Astrocyte (in vitro differentiated cells and primary cell): ENCODE data around the gene ATP9A. TPM values are rescaled to one million over a fixed set of nuclear protein-coding genes. Genes with fewer than 3 reads are reported as not detected.

ENCODE experiments used
- DNase-seq: peaks from one replicate; pipeline ENCODE4 v3.0.0-alpha.2; 2010; ENCODE audit warnings: low read depth
- FAIRE-seq: peaks from 2 replicates; lab custom pipeline; 2011; peaks lifted over from hg19 to GRCh38; lab: Jason Lieb, UNC
- H2AFZ ChIP-seq: 2 replicates; pipeline ENCODE4 v1.6.0; 2012; ENCODE audit warnings: low read depth, low read length, inconsistent platforms
- H3K27ac ChIP-seq: 2 replicates; pipeline ENCODE4 v1.5.1; 2011; ENCODE audit warnings: low read depth, low read length, inconsistent platforms
- H3K27me3 ChIP-seq: 2 replicates; pipeline ENCODE4 v1.6.0; 2011; ENCODE audit warnings: low read length, inconsistent platforms; ENCODE audit not compliant: insufficient read depth
- H3K36me3 ChIP-seq: 2 replicates; pipeline ENCODE4 v1.5.1; 2011; ENCODE audit warnings: low read length, inconsistent platforms; ENCODE audit not compliant: insufficient read depth
- H3K4me1 ChIP-seq: 2 replicates; pipeline ENCODE4 v1.5.1; 2011; ENCODE audit warnings: low read length, inconsistent platforms; ENCODE audit not compliant: insufficient read depth
- H3K4me2 ChIP-seq: 2 replicates; pipeline ENCODE4 v1.6.0; 2012; ENCODE audit warnings: low read length, inconsistent platforms
- H3K4me3 ChIP-seq: 2 replicates; pipeline ENCODE4 v1.5.1; 2011; ENCODE audit warnings: low read depth, mild to moderate bottlenecking, low read length, inconsistent platforms; ENCODE audit not compliant: insufficient read depth
- H3K79me2 ChIP-seq: 2 replicates; pipeline ENCODE4 v1.6.0; 2012; ENCODE audit warnings: mild to moderate bottlenecking, low read length, inconsistent platforms; ENCODE audit not compliant: insufficient read depth
- H3K9ac ChIP-seq: 2 replicates; pipeline ENCODE4 v1.6.0; 2012; ENCODE audit warnings: mild to moderate bottlenecking, low read length, inconsistent platforms
- H3K9me3 ChIP-seq: 2 replicates; pipeline ENCODE4 v1.5.1; 2012; ENCODE audit warnings: low read depth, mild to moderate bottlenecking, low read length, inconsistent platforms; ENCODE audit not compliant: insufficient read depth
- H4K20me1 ChIP-seq: 2 replicates; pipeline ENCODE4 v1.6.0; 2012; ENCODE audit warnings: low read length, inconsistent platforms; ENCODE audit not compliant: insufficient read depth
- H3K27ac Mint-ChIP-seq: one replicate; pipeline ENCODE4 v1.8.0; 2021; ENCODE audit warnings: mild to moderate bottlenecking, mixed read lengths; ENCODE audit not compliant: unreplicated experiment
- H3K27me3 Mint-ChIP-seq: one replicate; pipeline ENCODE4 v1.8.0; 2021; ENCODE audit warnings: low read depth, mixed read lengths; ENCODE audit not compliant: unreplicated experiment
- H3K36me3 Mint-ChIP-seq: one replicate; pipeline ENCODE4 v1.8.0; 2021; ENCODE audit warnings: low read depth, mixed read lengths; ENCODE audit not compliant: unreplicated experiment
- H3K4me1 Mint-ChIP-seq: one replicate; pipeline ENCODE4 v1.8.0; 2021; ENCODE audit warnings: low read depth, mixed read lengths; ENCODE audit not compliant: unreplicated experiment
- H3K4me3 Mint-ChIP-seq: one replicate; pipeline ENCODE4 v1.8.0; 2021; ENCODE audit warnings: mild to moderate bottlenecking, moderate library complexity, mixed read lengths; ENCODE audit not compliant: unreplicated experiment
- H3K9me3 Mint-ChIP-seq: one replicate; pipeline ENCODE4 v1.8.0; 2021; ENCODE audit warnings: mild to moderate bottlenecking, mixed read lengths; ENCODE audit not compliant: unreplicated experiment
- CTCF ChIP-seq: IDR thresholded peaks from 2 replicates; pipeline ENCODE4 v1.5.1; 2011; ENCODE audit warnings: low read depth, mild to moderate bottlenecking, inconsistent platforms, low read length, moderate library complexity; ENCODE audit not compliant: insufficient read depth
- EZH2 ChIP-seq: IDR thresholded peaks from 2 replicates; pipeline ENCODE4 v1.6.1; 2012; ENCODE audit warnings: mild to moderate bottlenecking, low read length, inconsistent platforms; ENCODE audit not compliant: insufficient read depth
- total RNA-seq: library from RNA; stranded (reverse); gene quantifications from 2 replicates; pipeline ENCODE4 v1.2.1, GENCODE V29; 2021

Gene ATP9A
- total RNA-seq, 1 donor from 2014 or later: 12.9 TPM

- Histone ChIP-seq H3K9me3 (no peaks in the 10 kb centered on the region), H3K27me3 (no peaks in the 10 kb centered on the region), H2AFZ (no peak overlapping the region), H3K9ac (no peak overlapping the region), H3K79me2 (no peaks in the 10 kb centered on the region), H4K20me1 (no peaks in the 10 kb centered on the region), H3K27ac (no peak overlapping the region), H3K36me3 (no peaks in the 10 kb centered on the region), H3K4me3 (no peak overlapping the region), H3K4me1 (no peaks in the 10 kb centered on the region), H3K4me2 (no peak overlapping the region)
- no peaks in the 10 kb centered on the region for H3K4me1 Mint-ChIP-seq
- H3K36me3 Mint-ChIP-seq: peaks cover 19% of the 10 kb centered on the region
- no peak for FAIRE-seq
- no peaks in the 10 kb centered on the region for H3K27me3 Mint-ChIP-seq
- TF ChIP-seq EZH2 (no peak), CTCF (no peak)
- no peak overlapping the region for H3K27ac Mint-ChIP-seq
- H3K9me3 Mint-ChIP-seq: peaks cover 13% of the 10 kb centered on the region
- DNase-seq: no peak
- no peak overlapping the region for H3K4me3 Mint-ChIP-seq
These were observed 7.1 kb upstream of the ATP9A start for GRCh38 chr20:51775241-51775640.

GRCh38 chr20:51772236-51772635, 4.0 kb upstream of the ATP9A start:
- H4K20me1 ChIP-seq: no peaks in the 10 kb centered on the region
- no peaks in the 10 kb centered on the region for H3K4me1 Mint-ChIP-seq
- H3K4me1 ChIP-seq: peaks cover 5% of the 10 kb centered on the region
- no peak for DNase-seq
- no peaks in the 10 kb centered on the region for H3K27me3 Mint-ChIP-seq
- no peaks in the 10 kb centered on the region for H3K36me3 Mint-ChIP-seq
- H3K27ac Mint-ChIP-seq: no peak overlapping the region
- H3K9me3 ChIP-seq: no peaks in the 10 kb centered on the region
- no peaks in the 10 kb centered on the region for H3K9me3 Mint-ChIP-seq
- H3K4me2 ChIP-seq: no peak overlapping the region
- H3K4me3 Mint-ChIP-seq: no peak overlapping the region
- peaks cover 2% of the 10 kb centered on the region for H3K79me2 ChIP-seq
- no peak for FAIRE-seq
- H3K27me3 ChIP-seq: no peaks in the 10 kb centered on the region
- H3K27ac ChIP-seq: no peak overlapping the region
- no peak overlapping the region for H2AFZ ChIP-seq
- H3K4me3 ChIP-seq: no peak overlapping the region
- no peaks in the 10 kb centered on the region for H3K36me3 ChIP-seq
- no peak overlapping the region for H3K9ac ChIP-seq
- TF ChIP-seq EZH2: no peak
- TF ChIP-seq CTCF: no peak

GRCh38 chr20:51769976-51770615, 1.9 kb upstream of the ATP9A start:
- Mint-ChIP-seq H3K4me1 (no peaks in the 10 kb centered on the region), H3K27me3 (no peaks in the 10 kb centered on the region), H3K27ac (no peak overlapping the region), H3K4me3 (peak overlapping the region; percentile 58), H3K9me3 (no peaks in the 10 kb centered on the region), H3K36me3 (no peaks in the 10 kb centered on the region)
- Histone ChIP-seq H3K27ac (no peak overlapping the region), H4K20me1 (no peaks in the 10 kb centered on the region), H3K4me3 (no peak overlapping the region), H3K4me2 (no peak overlapping the region), H3K9me3 (no peaks in the 10 kb centered on the region), H3K27me3 (no peaks in the 10 kb centered on the region), H3K79me2 (peaks cover 11% of the 10 kb centered on the region), H2AFZ (no peak overlapping the region), H3K4me1 (peaks cover 6% of the 10 kb centered on the region), H3K36me3 (no peaks in the 10 kb centered on the region), H3K9ac (no peak overlapping the region)
- DNase-seq: no peak
- no peak for FAIRE-seq
- TF ChIP-seq CTCF: no peak
